Keratinocyte (primary cell): ENCODE data around the gene ERICH6. TPM values are rescaled to one million over a fixed set of nuclear protein-coding genes. Genes with fewer than 3 reads are reported as not detected.

Experiments used
- DNase-seq: peaks from one replicate; pipeline ENCODE4 v3.0.0-alpha.2; 2011; ENCODE audit warnings: low read depth, missing footprints, low spot score
- FAIRE-seq: peaks from 2 replicates; lab custom pipeline; 2011; peaks lifted over from hg19 to GRCh38; lab: Jason Lieb, UNC
- H2AFZ ChIP-seq: 2 replicates; pipeline ENCODE4 v1.6.0; 2012; ENCODE audit warnings: low read length, control low read depth, inconsistent platforms; ENCODE audit not compliant: control insufficient read depth
- H3K27ac ChIP-seq: 2 replicates; pipeline ENCODE4 v1.5.1; 2011; ENCODE audit warnings: low read length; ENCODE audit not compliant: control insufficient read depth, insufficient read depth
- H3K27me3 ChIP-seq: 3 replicates; pipeline ENCODE4 v1.6.0; 2011; ENCODE audit warnings: low read length; ENCODE audit not compliant: control insufficient read depth, insufficient read depth; ENCODE audit errors: extremely low read depth
- H3K36me3 ChIP-seq, 2 experiments: 2 replicates in 1 of 2; 3 replicates in 1 of 2; pipeline ENCODE4 v1.5.1; 2011; ENCODE audit warnings: low read length in 2 of 2, mild to moderate bottlenecking in 1 of 2; ENCODE audit not compliant: control insufficient read depth in 2 of 2, insufficient read depth in 2 of 2; ENCODE audit errors: extremely low read depth in 1 of 2
- H3K4me1 ChIP-seq: 3 replicates; pipeline ENCODE4 v1.5.1; 2011; ENCODE audit warnings: low read length; ENCODE audit not compliant: control insufficient read depth, insufficient read depth; ENCODE audit errors: extremely low read depth
- H3K4me2 ChIP-seq: 3 replicates; pipeline ENCODE4 v1.6.0; 2011; ENCODE audit warnings: low read depth, low read length; ENCODE audit not compliant: control insufficient read depth, insufficient read depth; ENCODE audit errors: extremely low read depth
- H3K4me3 ChIP-seq, 3 experiments: fragments of 200-600 bp in 1 of 3; sonication (generic) in 1 of 3; 2 replicates in 2 of 3; 3 replicates in 1 of 3; pipeline ENCODE4 v1.5.1; 2011 to 2016; ENCODE audit warnings: low read length in 3 of 3, mild to moderate bottlenecking in 3 of 3, control low read depth in 2 of 3, inconsistent platforms in 1 of 3, low read depth in 1 of 3, mixed read lengths in 1 of 3, mixed run types in 1 of 3, moderate library complexity in 1 of 3; ENCODE audit not compliant: control insufficient read depth in 2 of 3, insufficient read depth in 2 of 3; ENCODE audit errors: extremely low read depth in 1 of 3
- H3K79me2 ChIP-seq: 2 replicates; pipeline ENCODE4 v1.6.0; 2012; ENCODE audit warnings: low read length; ENCODE audit not compliant: control insufficient read depth, insufficient read depth
- H3K9ac ChIP-seq: 3 replicates; pipeline ENCODE4 v1.6.0; 2011; ENCODE audit warnings: low read length; ENCODE audit not compliant: control insufficient read depth, insufficient read depth; ENCODE audit errors: extremely low read depth
- H3K9me1 ChIP-seq: 3 replicates; pipeline ENCODE4 v1.6.0; 2011; ENCODE audit warnings: low read length; ENCODE audit not compliant: control insufficient read depth, insufficient read depth; ENCODE audit errors: extremely low read depth
- H3K9me3 ChIP-seq: 2 replicates; pipeline ENCODE4 v1.5.1; 2012; ENCODE audit warnings: low read depth, low read length; ENCODE audit not compliant: control insufficient read depth
- H4K20me1 ChIP-seq: 3 replicates; pipeline ENCODE4 v1.6.0; 2011; ENCODE audit warnings: low read length; ENCODE audit not compliant: control insufficient read depth, insufficient read depth; ENCODE audit errors: extremely low read depth
- CTCF ChIP-seq, 3 experiments: IDR thresholded peaks in 1 of 3; conservative IDR thresholded peaks in 1 of 3; optimal IDR thresholded peaks in 1 of 3; 2 replicates in 2 of 3; 3 replicates in 1 of 3; pipeline versions ENCODE3 to v1.5.1; 2011; ENCODE audit warnings: low read length in 3 of 3, mild to moderate bottlenecking in 3 of 3, moderate library complexity in 2 of 3, control low read depth in 1 of 3, inconsistent platforms in 1 of 3; ENCODE audit not compliant: insufficient read depth in 2 of 3; ENCODE audit errors: extremely low read depth in 1 of 3
- EZH2 ChIP-seq: IDR thresholded peaks from one replicate; pipeline ENCODE4 v1.6.1; 2012; ENCODE audit warnings: inconsistent platforms, mild to moderate bottlenecking, low read length, moderate library complexity
- dilution Hi-C: fragments of 300-500 bp; cut with MboI; formaldehyde crosslinking; loops from one replicate; pipeline ENCODE4 v1.7.0; 2020; ENCODE audit warnings: low sequenced_read_pairs; ENCODE audit not compliant: extremely low pct_ligation_motif_present
- polyA plus RNA-seq, 5 experiments: library from polyadenylated mRNA; depleted of rRNA in 3 of 5; stranded (reverse) in 3 of 5; stranded (forward) in 1 of 5; unstranded in 1 of 5; fragments of >200 nt; gene quantifications; 1 replicate in 1 of 5; 2 replicates in 3 of 5; 3 replicates in 1 of 5; pipeline versions ENCODE4 v1.2.1 to v1.2.3, GENCODE V29; 2011 to 2012; ENCODE audit warnings: missing spikeins in 2 of 5, low read depth in 1 of 5, low replicate concordance in 1 of 5

ERICH6 gene
- polyA plus RNA-seq, 1 donor (not counting 4 experiments of a cell fraction or from before 2014, with no cell fraction given) = 0.03 TPM

DNA sequence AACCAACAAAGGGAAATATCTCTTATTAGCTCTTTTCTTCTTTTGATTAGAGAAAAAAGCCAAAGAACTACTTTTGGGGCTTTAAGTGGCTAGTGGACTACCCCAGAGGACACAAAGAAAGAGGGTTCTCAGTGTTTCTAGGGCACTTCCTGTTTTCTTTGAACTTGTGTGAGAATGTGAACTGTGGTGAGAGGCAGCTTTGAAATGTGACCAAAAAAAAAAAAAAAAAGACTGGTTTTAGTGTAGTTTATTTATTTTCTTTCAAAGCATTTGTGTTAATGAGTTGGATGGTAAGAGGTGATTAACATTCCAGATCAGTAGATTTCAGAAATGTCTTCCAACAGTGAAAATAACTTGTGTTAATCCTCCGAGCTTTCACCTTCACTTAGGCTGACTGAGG, 68.2 kb downstream of the ERICH6 start:
- DNase-seq = no peak
- H3K9me1 ChIP-seq = no peaks in the 10 kb centered on the region
- no peaks in the 10 kb centered on the region for H3K4me1 ChIP-seq
- no peak overlapping the region for H3K4me3 ChIP-seq
- H3K4me2 ChIP-seq = no peak overlapping the region
- no peaks in the 10 kb centered on the region for H3K27me3 ChIP-seq
- H3K36me3 ChIP-seq = peaks cover 1% of the 10 kb centered on the region in 2 experiments
- no peak for FAIRE-seq
- no peak overlapping the region for H3K9ac ChIP-seq
- no peak for TF ChIP-seq EZH2
- dilution Hi-C loops = no loop called here
- no peaks in the 10 kb centered on the region for H3K9me3 ChIP-seq
- H3K27ac ChIP-seq = no peak overlapping the region
- no peak overlapping the region for H2AFZ ChIP-seq
- no peaks in the 10 kb centered on the region for H3K79me2 ChIP-seq
- H4K20me1 ChIP-seq = no peaks in the 10 kb centered on the region

DNA sequence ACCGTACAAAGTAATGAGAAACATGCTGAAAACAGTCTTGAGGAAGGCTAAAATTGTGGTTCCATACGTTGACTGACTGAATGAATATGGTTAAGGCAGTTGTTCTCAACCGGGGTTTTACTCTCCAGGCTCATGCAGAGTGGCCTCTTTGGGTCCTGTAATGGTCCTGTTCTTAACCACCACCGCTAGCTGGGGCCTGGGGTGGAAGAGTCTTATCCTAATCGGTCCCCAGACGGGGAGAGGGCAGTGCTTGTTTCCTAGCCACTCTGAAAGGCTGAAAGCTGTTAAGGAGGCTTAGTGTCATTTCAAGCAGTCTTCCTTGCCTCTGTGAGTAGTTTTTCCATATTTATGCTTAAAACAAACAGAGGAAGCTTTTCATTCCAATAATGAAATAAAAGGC, 68.6 kb downstream of the ERICH6 start:
- peaks cover 1 to 2% of the 10 kb centered on the region in 2 experiments for H3K36me3 ChIP-seq
- no peaks in the 10 kb centered on the region for H3K4me1 ChIP-seq
- H3K27ac ChIP-seq = no peak overlapping the region
- H3K9me3 ChIP-seq = no peaks in the 10 kb centered on the region
- no peak overlapping the region for H3K4me2 ChIP-seq
- H3K79me2 ChIP-seq = no peaks in the 10 kb centered on the region
- H4K20me1 ChIP-seq = no peaks in the 10 kb centered on the region
- no peak overlapping the region for H3K9ac ChIP-seq
- FAIRE-seq (no peak), DNase-seq (no peak)
- no peak overlapping the region for H3K4me3 ChIP-seq
- dilution Hi-C loops = no loop called here
- TF ChIP-seq CTCF (optimal IDR thresholded peaks at IDR 0.05 in 1 of 3, IDR thresholded peaks at IDR 0.05 in 1 of 3, conservative IDR thresholded peaks at IDR 0.05 in 1 of 3; ENCODE audit: extremely low read depth in 1 of 3, insufficient read depth in 2 of 3, low read length in 3 of 3) = no peak
- TF ChIP-seq EZH2 = no peak
- no peaks in the 10 kb centered on the region for H3K27me3 ChIP-seq
- no peaks in the 10 kb centered on the region for H3K9me1 ChIP-seq
- H2AFZ ChIP-seq = no peak overlapping the region

- TF ChIP-seq EZH2 (no peak), CTCF (optimal IDR thresholded peaks at IDR 0.05 in 1 of 3, IDR thresholded peaks at IDR 0.05 in 1 of 3, conservative IDR thresholded peaks at IDR 0.05 in 1 of 3; ENCODE audit: extremely low read depth in 1 of 3, insufficient read depth in 2 of 3, low read length in 3 of 3) (no peak)
- dilution Hi-C loops = no loop called here
- Histone ChIP-seq H3K36me3 (peaks cover 2 to 3% of the 10 kb centered on the region in 2 experiments), H2AFZ (no peak overlapping the region), H3K4me3 (no peak overlapping the region), H3K27ac (no peak overlapping the region), H3K9ac (no peak overlapping the region), H3K9me1 (no peaks in the 10 kb centered on the region), H3K4me2 (no peak overlapping the region), H3K4me1 (no peaks in the 10 kb centered on the region), H3K9me3 (no peaks in the 10 kb centered on the region), H3K27me3 (no peaks in the 10 kb centered on the region), H3K79me2 (no peaks in the 10 kb centered on the region), H4K20me1 (no peaks in the 10 kb centered on the region)
- DNase-seq (no peak), FAIRE-seq (no peak)
These were observed 72.1 kb downstream of the ERICH6 start for GRCh38 chr3:150631515-150632221.
